ENCODE data around the gene ZNF543.

ZNF543 gene

DNA sequence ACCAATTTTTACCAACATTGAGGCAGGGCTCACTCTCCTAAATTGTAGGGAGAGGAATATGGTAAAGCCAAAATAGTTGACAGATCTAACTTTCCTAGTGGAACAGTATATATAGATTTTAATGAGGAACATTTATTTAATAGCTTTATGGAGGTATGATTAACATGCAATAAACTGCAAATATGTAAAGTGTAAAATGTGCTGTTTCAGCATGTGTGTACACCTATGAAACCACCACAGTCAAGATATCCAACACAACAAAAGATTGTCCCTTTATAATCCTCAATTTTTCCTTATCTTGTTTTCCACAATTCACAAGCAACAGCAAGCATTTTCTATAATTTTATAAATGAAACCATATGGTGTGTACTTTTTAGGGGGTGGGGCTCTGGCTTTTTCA is 39.0 kb downstream of the ZNF543 start:
- Histone ChIP-seq H3K79me2 (ENCODE audit: insufficient read depth, low read length) (0 out of 2 replicates have a peak, but pooled peaks cover 5% of the 10 kb centered on the region), H2AFZ (ENCODE audit: low read length) (no peak overlapping the region), H4K20me1 (ENCODE audit: insufficient read depth, low read length) (no peaks in the 10 kb centered on the region), H3K9me3 (ENCODE audit: low read length) (peaks cover 5% of the 10 kb centered on the region; the same call in 1 of the 2 replicates), H3K4me3 (ENCODE audit: low read depth, low read length, poor library complexity, severe bottlenecking) (no peak overlapping the region), H3K4me2 (ENCODE audit: low read length) (no peak overlapping the region), H3K27me3 (ENCODE audit: insufficient read depth, low read length) (no peaks in the 10 kb centered on the region), H3F3A (ENCODE audit: insufficient read depth, low read length) (no peaks in the 10 kb centered on the region), H3K36me3 (ENCODE audit: insufficient read depth, low read length) (peaks cover 37% of the 10 kb centered on the region), H3K9ac (ENCODE audit: low read length) (no peak overlapping the region), H3K9me2 (ENCODE audit: low read depth, low read length) (no peaks in the 10 kb centered on the region), H3K4me1 (ENCODE audit: insufficient read depth, low read length, severe bottlenecking) (peaks cover 10% of the 10 kb centered on the region), H3K27ac (ENCODE audit: low read depth, low read length, poor library complexity, severe bottlenecking) (no peak overlapping the region)
- TF ChIP-seq, protein P1, sequence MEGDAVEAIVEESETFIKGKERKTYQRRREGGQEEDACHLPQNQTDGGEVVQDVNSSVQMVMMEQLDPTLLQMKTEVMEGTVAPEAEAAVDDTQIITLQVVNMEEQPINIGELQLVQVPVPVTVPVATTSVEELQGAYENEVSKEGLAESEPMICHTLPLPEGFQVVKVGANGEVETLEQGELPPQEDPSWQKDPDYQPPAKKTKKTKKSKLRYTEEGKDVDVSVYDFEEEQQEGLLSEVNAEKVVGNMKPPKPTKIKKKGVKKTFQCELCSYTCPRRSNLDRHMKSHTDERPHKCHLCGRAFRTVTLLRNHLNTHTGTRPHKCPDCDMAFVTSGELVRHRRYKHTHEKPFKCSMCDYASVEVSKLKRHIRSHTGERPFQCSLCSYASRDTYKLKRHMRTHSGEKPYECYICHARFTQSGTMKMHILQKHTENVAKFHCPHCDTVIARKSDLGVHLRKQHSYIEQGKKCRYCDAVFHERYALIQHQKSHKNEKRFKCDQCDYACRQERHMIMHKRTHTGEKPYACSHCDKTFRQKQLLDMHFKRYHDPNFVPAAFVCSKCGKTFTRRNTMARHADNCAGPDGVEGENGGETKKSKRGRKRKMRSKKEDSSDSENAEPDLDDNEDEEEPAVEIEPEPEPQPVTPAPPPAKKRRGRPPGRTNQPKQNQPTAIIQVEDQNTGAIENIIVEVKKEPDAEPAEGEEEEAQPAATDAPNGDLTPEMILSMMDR (IDR thresholded peaks at IDR 0.05; ENCODE audit: low read length), result no peak
- no peak for TF ChIP-seq EZH2 (IDR thresholded peaks at IDR 0.05; ENCODE audit: borderline replicate concordance, low read length)

DNA sequence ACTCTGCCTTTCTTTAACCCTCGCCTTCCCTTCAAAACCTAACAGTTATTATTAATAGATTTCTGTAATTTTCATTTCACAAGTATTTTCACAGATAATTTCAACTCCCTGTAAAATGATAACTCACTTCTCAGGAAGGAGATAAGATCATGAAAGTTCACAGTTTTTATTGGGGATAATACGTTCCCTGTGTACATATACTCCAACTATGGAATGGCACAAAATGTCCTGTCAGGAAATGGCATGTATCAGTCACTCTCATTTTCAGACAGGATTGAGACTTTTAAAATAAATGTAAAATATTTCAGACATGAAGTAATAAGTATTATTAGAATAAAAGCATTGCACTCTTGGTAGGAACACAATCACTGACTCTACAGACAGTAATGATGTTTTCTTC is 42.1 kb downstream of the ZNF543 start:
- Histone ChIP-seq H3K27me3 (ENCODE audit: insufficient read depth, low read length) (no peaks in the 10 kb centered on the region), H3K9ac (ENCODE audit: low read length) (no peak overlapping the region), H3F3A (ENCODE audit: insufficient read depth, low read length) (no peaks in the 10 kb centered on the region), H4K20me1 (ENCODE audit: insufficient read depth, low read length) (no peaks in the 10 kb centered on the region), H3K9me2 (ENCODE audit: low read depth, low read length) (no peaks in the 10 kb centered on the region), H3K4me3 (ENCODE audit: low read depth, low read length, poor library complexity, severe bottlenecking) (peak overlapping the region; percentile 74), H2AFZ (ENCODE audit: low read length) (0 out of 2 replicates have a peak overlapping the region, but pooled peaks have one; percentile 3), H3K27ac (ENCODE audit: low read depth, low read length, poor library complexity, severe bottlenecking) (no peak overlapping the region), H3K4me2 (ENCODE audit: low read length) (peak overlapping the region; percentile 56; the same call in 1 of the 2 replicates), H3K4me1 (ENCODE audit: insufficient read depth, low read length, severe bottlenecking) (peaks cover 11% of the 10 kb centered on the region), H3K36me3 (ENCODE audit: insufficient read depth, low read length) (peaks cover 13% of the 10 kb centered on the region), H3K9me3 (ENCODE audit: low read length) (peaks cover 5% of the 10 kb centered on the region; the same call in 1 of the 2 replicates), H3K79me2 (ENCODE audit: insufficient read depth, low read length) (0 out of 2 replicates have a peak, but pooled peaks cover 5% of the 10 kb centered on the region)
- TF ChIP-seq, protein P1 (IDR thresholded peaks at IDR 0.05; ENCODE audit: low read length), result no peak
- no peak for TF ChIP-seq EZH2 (IDR thresholded peaks at IDR 0.05; ENCODE audit: borderline replicate concordance, low read length)

DNA sequence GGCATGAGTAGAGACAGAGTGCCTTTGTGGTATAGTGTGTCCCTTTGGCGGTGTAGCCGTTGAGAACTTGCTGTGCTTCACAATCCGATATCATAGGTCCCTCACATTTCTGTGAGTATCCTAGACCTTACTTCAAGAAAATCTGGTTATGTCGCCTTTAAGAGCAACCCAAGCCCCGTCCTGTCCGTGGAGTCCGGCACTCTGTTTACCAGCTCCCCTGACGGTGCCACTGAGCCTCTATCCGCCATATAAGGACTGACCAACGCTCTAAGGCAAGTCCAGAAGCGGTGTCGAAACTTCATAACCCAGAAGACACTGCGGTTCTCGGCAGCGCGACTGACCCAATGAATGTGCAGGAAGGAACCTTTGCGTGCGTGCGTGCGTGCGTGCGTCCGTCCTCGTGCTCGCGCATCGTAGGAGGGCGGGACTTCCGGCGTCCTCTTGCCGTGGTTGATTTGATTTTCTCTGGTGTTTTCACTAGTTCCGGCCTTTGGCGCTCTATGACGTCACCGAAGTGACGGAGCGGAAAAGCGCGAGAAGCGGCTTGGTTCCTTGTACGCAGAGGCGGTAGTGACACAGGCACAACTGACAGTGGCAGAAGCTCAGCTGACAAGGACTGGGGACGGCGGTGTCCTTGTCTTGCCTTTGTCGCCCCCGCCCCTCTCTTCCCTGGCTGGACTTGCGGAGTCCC is 42.9 kb downstream of the ZNF543 start, which contains the start of the genes TRAPPC2B and ZNF547:
TSS of gene TRAPPC2B (plus strand) at position 555 of the 691 bp plus-strand sequence. CDS start 1,283 bp downstream, outside the sequence.
TSS of gene ZNF547 (plus strand) at position 555 of the 691 bp plus-strand sequence. CDS start 5,005 bp downstream, outside the sequence.
- H3K27me3 ChIP-seq (ENCODE audit: insufficient read depth, low read length), result no peaks in the 10 kb centered on the region
- H3K79me2 ChIP-seq (ENCODE audit: insufficient read depth, low read length), result 0 out of 2 replicates have a peak, but pooled peaks cover 5% of the 10 kb centered on the region
- no peaks in the 10 kb centered on the region for H3K9me2 ChIP-seq (ENCODE audit: low read depth, low read length)
- H3K9ac ChIP-seq (ENCODE audit: low read length), result peak within 1 kb of the TSS; percentile 74
- peaks cover 6% of the 10 kb centered on the region; the same call in 1 of the 2 replicates for H3K36me3 ChIP-seq (ENCODE audit: insufficient read depth, low read length)
- no peaks in the 10 kb centered on the region for H4K20me1 ChIP-seq (ENCODE audit: insufficient read depth, low read length)
- H3K27ac ChIP-seq (ENCODE audit: low read depth, low read length, poor library complexity, severe bottlenecking), result peak within 1 kb of the TSS; percentile 19
- peak within 1 kb of the TSS; percentile 85 for H3K4me2 ChIP-seq (ENCODE audit: low read length)
- peak within 1 kb of the TSS; percentile 74 for H3K4me3 ChIP-seq (ENCODE audit: low read depth, low read length, poor library complexity, severe bottlenecking)
- no peaks in the 10 kb centered on the region for H3F3A ChIP-seq (ENCODE audit: insufficient read depth, low read length)
- peaks cover 11% of the 10 kb centered on the region for H3K4me1 ChIP-seq (ENCODE audit: insufficient read depth, low read length, severe bottlenecking)
- H3K9me3 ChIP-seq (ENCODE audit: low read length), result 0 out of 2 replicates have a peak, but pooled peaks cover 2% of the 10 kb centered on the region
- no peak for TF ChIP-seq EZH2 (IDR thresholded peaks at IDR 0.05; ENCODE audit: borderline replicate concordance, low read length)
- TF ChIP-seq, protein P1 (IDR thresholded peaks at IDR 0.05; ENCODE audit: low read length), result no peak
- 0 out of 2 replicates have a peak within 1 kb of the TSS, but pooled peaks have one; percentile 3 for H2AFZ ChIP-seq (ENCODE audit: low read length)

Measured in OCI-LY1 (cell line).